Astrocyte (in vitro differentiated cells and primary cell): ENCODE measurements around the gene OR2G6.
"Not testable (repeated sequence)": the region's sequence is repeated elsewhere in the genome, so short reads cannot be mapped to it uniquely, and the experiment has no call there.

Experiments used
- EZH2 ChIP-seq: IDR thresholded peaks from 2 replicates; pipeline ENCODE4 v1.6.1; 2012; ENCODE audit warnings: mild to moderate bottlenecking, low read length, inconsistent platforms; ENCODE audit not compliant: insufficient read depth
- TF ChIP-seq, protein P1 (sequence below): IDR thresholded peaks from 2 replicates; pipeline ENCODE4 v1.5.1; 2011; ENCODE audit warnings: low read depth, mild to moderate bottlenecking, inconsistent platforms, low read length, moderate library complexity; ENCODE audit not compliant: insufficient read depth

DNA sequence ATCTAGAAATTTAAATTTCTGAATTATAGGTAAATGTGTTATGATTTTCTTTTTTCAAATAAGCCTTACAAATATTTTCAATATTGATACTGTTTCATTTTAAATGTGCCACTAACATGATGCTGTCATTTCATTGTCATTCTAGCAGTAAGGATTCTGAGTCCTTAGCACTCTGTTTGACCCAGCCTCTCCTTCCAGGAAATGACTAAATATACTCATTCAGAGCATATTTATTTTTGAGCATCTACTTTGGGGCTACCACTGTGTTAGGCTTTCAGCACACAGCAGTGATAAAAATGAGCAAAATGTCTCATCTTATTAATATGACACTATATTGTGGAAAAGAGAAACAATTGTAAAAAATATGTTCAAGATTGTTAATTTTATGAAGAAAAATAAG is 2.3 kb downstream of the OR2G6 start:
- TF ChIP-seq, protein P1, sequence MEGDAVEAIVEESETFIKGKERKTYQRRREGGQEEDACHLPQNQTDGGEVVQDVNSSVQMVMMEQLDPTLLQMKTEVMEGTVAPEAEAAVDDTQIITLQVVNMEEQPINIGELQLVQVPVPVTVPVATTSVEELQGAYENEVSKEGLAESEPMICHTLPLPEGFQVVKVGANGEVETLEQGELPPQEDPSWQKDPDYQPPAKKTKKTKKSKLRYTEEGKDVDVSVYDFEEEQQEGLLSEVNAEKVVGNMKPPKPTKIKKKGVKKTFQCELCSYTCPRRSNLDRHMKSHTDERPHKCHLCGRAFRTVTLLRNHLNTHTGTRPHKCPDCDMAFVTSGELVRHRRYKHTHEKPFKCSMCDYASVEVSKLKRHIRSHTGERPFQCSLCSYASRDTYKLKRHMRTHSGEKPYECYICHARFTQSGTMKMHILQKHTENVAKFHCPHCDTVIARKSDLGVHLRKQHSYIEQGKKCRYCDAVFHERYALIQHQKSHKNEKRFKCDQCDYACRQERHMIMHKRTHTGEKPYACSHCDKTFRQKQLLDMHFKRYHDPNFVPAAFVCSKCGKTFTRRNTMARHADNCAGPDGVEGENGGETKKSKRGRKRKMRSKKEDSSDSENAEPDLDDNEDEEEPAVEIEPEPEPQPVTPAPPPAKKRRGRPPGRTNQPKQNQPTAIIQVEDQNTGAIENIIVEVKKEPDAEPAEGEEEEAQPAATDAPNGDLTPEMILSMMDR: not testable (repeated sequence)
- TF ChIP-seq EZH2: not testable (repeated sequence)
